ENCODE measurements around the gene EID1. TPM values are rescaled to one million over a fixed set of nuclear protein-coding genes. Genes with fewer than 3 reads are reported as not detected.
A peak's percentile ranks its signal among the peaks of the same experiment; 100 is the strongest.

The EID1 gene
- total RNA-seq, 4 donors from 2014 or later = 250 to 391 (median 334) TPM

- Histone ChIP-seq H3K27me3 (no peaks in the 10 kb centered on the region), H3K4me1 (peaks cover 0 to 5% (median 0%) of the 10 kb centered on the region in 4 donors), H3K4me3 (no peak overlapping the region), H3K9me3 (no peaks in the 10 kb centered on the region), H3K36me3 (no peaks in the 10 kb centered on the region), H3K27ac (replicated peaks in 1 of 4) (no peak overlapping the region)
- intact Hi-C loops (cut with DNase I) = no loop called here
- WGBS = 85% methylated on average over 6 of the region's 6 CpGs
- TF ChIP-seq EP300 (IDR thresholded peaks at IDR 0.05) = no peak
- no peak for TF ChIP-seq POLR2A (IDR thresholded peaks at IDR 0.05; ENCODE audit: low read depth)
- TF ChIP-seq CTCF (IDR thresholded peaks at IDR 0.05) = no peak
- TF ChIP-seq POLR2AphosphoS5 (IDR thresholded peaks at IDR 0.05) = no peak
- DNase-seq (ENCODE audit: extremely low spot score) = no peak
Observed at GRCh38 chr15:48891232-48891765, 13.4 kb downstream of the EID1 start.

DNA sequence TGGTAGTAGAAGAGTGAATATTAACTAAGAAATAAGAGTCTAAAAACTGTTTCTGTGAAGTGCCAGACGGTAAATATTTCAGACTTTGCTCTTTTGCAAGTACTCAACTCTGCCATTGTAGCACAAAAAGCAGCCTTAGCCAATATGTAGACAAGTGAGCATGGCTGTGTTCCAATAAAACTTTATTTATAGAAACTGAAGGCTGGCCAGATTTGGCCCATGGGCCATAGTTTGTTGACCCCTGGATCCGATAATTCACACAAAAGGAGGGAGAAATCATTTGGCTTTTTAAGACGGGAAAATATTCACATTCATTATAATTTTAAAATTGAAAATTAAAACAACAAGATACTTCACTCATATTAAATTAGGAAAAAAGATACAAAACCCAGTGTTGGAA lies 15.4 kb downstream of the EID1 start:
- peaks cover 0 to 2% (median 0%) of the 10 kb centered on the region in 4 donors for H3K27me3 ChIP-seq
- H3K4me3 ChIP-seq = no peak overlapping the region
- DNase-seq (ENCODE audit: extremely low spot score) = no peak
- H3K36me3 ChIP-seq = no peaks in the 10 kb centered on the region
- peaks cover 0 to 5% (median 0%) of the 10 kb centered on the region in 4 donors for H3K4me1 ChIP-seq
- no peaks in the 10 kb centered on the region for H3K9me3 ChIP-seq
- intact Hi-C loops (cut with DNase I) = no loop called here
- no peak for TF ChIP-seq POLR2A (IDR thresholded peaks at IDR 0.05; ENCODE audit: low read depth)
- no peak overlapping the region for H3K27ac ChIP-seq (replicated peaks in 1 of 4)
- 75% methylated on average over 3 of the region's 3 CpGs for WGBS

DNA sequence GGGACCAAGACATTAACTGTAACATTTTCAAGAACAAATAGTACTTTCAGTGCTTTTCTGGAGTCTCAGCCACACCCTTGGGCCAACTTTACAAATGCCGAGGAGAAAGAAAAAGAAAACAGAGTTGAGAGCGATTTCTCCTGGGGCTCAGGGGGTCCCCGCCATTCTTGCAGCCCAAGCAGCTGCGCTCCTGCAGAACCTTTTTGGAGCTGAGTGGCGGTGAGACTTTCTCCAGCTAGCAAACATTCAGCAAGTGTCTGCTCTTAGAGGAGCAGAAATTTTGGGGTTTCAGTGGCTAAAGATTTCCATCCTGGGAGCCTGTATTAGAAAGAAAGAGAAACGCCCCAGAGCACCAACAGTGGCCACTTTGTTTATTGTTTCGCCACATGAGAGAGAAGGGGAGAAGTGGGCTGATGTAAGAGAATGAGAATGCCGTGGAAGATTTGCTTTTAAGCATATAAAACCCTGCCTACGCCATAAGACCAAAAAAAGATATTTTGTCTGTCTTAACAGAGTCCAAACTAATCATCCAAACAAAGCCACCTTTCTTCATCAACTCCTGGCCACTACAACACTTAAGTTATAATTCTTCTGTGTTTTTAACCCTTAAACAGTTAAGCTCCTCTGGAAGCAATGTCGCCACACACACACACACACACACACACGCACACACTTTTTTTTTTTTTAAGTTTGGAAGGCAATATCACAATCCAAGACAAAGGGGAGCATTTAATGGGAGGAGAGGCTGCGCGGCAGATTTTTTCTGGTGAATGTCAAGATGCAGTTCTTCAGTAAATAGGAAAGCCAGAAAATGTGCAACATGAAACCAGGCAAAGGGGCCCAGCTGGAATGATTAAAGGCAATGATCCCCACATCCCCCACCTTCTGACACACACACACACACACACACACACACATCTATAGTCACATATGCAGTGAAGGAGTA lies 19.2 kb downstream of the EID1 start:
- peak overlapping the region; percentile 23 to 37 (median 26) for H3K4me3 ChIP-seq
- TF ChIP-seq CTCF (IDR thresholded peaks at IDR 0.05) (no peak), POLR2AphosphoS5 (IDR thresholded peaks at IDR 0.05) (no peak), EP300 (IDR thresholded peaks at IDR 0.05) (no peak), POLR2A (IDR thresholded peaks at IDR 0.05; ENCODE audit: low read depth) (no peak)
- no peaks in the 10 kb centered on the region for H3K4me1 ChIP-seq
- H3K9me3 ChIP-seq = no peaks in the 10 kb centered on the region
- no peaks in the 10 kb centered on the region for H3K36me3 ChIP-seq
- DNase-seq (ENCODE audit: extremely low spot score) = no peak
- intact Hi-C loops (cut with DNase I) = no loop called here
- peaks cover 0 to 5% (median 0%) of the 10 kb centered on the region in 4 donors for H3K27me3 ChIP-seq
- peak overlapping the region; percentile 47 to 72 (median 62) for H3K27ac ChIP-seq (replicated peaks in 1 of 4)
- WGBS = 44% methylated on average over 13 of the region's 13 CpGs

- peak overlapping the region; percentile 43 to 72 (median 59) for H3K27ac ChIP-seq (replicated peaks in 1 of 4)
- 82% methylated on average over 4 of the region's 4 CpGs for WGBS
Observed at GRCh38 chr15:48898032-48898431, 20.1 kb downstream of the EID1 start.

More at GRCh38 chr15:48898032-48898431, 20.1 kb downstream of the EID1 start:
- intact Hi-C loops (cut with DNase I) = no loop called here
- H3K9me3 ChIP-seq = no peaks in the 10 kb centered on the region
- no peaks in the 10 kb centered on the region for H3K36me3 ChIP-seq
- TF ChIP-seq EP300 (IDR thresholded peaks at IDR 0.05) = no peak
- TF ChIP-seq POLR2A (IDR thresholded peaks at IDR 0.05; ENCODE audit: low read depth) = no peak
- TF ChIP-seq CTCF (IDR thresholded peaks at IDR 0.05) = no peak
- TF ChIP-seq POLR2AphosphoS5 (IDR thresholded peaks at IDR 0.05) = no peak
- peak overlapping the region in 2 of 4 donors; percentile 23 to 26 for H3K4me3 ChIP-seq
- H3K27me3 ChIP-seq = peaks cover 0 to 5% (median 0%) of the 10 kb centered on the region in 4 donors
- H3K4me1 ChIP-seq = no peaks in the 10 kb centered on the region
- DNase-seq (ENCODE audit: extremely low spot score) = no peak

Measured in esophagus muscularis mucosa (tissue), 4 donors.